Measurements from ENCODE around the gene TEX36.

DNA sequence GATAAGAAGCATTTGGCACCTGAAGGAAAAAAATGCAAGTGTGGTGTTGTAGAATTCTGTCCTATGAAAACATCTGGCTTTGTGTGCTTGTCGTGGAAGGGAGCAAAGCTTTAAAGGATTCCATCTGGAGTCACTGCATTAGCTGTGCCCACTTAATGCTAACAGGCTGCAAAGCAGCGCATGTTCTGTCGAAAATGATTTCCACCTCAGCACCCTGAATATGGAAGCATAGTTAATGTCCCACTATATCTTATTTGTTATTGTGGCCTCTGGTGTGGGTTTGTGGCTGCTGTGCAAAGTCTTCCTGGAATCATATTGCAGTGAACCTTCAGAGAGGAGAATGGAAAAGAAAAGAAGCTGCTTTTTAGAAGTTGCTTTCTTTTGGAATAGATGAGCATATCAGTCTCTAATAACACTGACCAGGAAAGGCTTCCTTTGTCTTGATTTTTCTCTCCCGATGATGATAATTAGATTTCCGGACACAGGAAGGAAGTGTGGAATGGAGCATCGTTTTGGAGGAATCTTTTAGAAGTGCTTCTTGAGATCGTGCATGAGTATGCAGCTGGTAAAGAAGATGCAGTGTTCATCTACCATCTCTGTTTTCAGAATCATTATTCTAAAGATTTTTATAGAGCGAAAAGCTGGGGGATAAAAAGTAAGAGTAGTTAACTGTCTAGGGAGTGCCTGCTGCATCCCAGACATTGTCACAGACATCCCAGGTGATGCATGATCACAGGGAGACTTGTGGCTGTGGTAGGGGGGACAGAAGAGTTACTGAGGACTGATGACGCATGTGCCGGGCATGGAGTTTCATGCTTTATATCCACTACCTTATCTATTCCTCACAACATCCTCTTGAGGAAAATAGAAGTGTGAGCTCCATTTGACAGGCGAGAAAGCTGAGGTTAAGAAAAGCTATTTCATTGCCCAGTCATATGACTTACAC is 54.6 kb downstream of the TEX36 start:
- TF ChIP-seq POLR2AphosphoS5 (IDR thresholded peaks at IDR 0.05): no peak
- no peak for TF ChIP-seq CTCF (IDR thresholded peaks at IDR 0.05)
- TF ChIP-seq POLR2A (IDR thresholded peaks at IDR 0.05; ENCODE audit: low read depth): no peak

All from esophagus muscularis mucosa (tissue), 3 donors.